Neural progenitor cell (in vitro differentiated cells): ENCODE results near the gene ERN1.

ENCODE experiments used
- EZH2 ChIP-seq: fragments of 200-600 bp; sonication (generic); IDR thresholded peaks from 2 replicates; pipeline ENCODE4 v1.6.1; 2017; ENCODE audit warnings: antibody characterized with exemption, mild to moderate bottlenecking, moderate library complexity
- EZH2phosphoT487 ChIP-seq: fragments of 200-600 bp; sonication (generic); IDR thresholded peaks from 2 replicates; pipeline ENCODE4 v1.6.1; 2017; ENCODE audit warnings: antibody characterized with exemption
- TF ChIP-seq, protein P1 (sequence below): fragments of 200-600 bp; sonication (generic); IDR thresholded peaks from 2 replicates; pipeline ENCODE4 v1.5.1; 2017; ENCODE audit warnings: antibody characterized with exemption, mild to moderate bottlenecking

DNA sequence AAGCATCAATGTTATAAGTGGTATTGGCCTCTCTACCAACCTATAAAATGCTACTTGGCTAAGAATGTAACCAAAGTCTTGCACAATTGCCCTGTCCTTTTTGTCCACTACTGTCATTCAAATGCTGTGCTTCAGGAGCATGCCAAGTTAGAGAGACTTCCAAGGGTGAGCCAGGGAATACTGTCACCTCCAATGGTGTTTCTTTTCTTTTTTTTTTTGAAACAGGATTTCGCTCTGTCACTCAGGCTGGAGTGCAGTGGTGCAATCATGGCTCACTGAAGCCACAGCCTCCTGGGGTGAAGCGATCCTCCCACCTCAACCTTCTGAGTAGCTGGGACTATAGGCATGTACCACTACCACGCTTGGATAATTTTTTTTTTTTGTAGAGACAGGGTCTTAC lies 43.7 kb upstream of the ERN1 start:
- TF ChIP-seq, protein P1, sequence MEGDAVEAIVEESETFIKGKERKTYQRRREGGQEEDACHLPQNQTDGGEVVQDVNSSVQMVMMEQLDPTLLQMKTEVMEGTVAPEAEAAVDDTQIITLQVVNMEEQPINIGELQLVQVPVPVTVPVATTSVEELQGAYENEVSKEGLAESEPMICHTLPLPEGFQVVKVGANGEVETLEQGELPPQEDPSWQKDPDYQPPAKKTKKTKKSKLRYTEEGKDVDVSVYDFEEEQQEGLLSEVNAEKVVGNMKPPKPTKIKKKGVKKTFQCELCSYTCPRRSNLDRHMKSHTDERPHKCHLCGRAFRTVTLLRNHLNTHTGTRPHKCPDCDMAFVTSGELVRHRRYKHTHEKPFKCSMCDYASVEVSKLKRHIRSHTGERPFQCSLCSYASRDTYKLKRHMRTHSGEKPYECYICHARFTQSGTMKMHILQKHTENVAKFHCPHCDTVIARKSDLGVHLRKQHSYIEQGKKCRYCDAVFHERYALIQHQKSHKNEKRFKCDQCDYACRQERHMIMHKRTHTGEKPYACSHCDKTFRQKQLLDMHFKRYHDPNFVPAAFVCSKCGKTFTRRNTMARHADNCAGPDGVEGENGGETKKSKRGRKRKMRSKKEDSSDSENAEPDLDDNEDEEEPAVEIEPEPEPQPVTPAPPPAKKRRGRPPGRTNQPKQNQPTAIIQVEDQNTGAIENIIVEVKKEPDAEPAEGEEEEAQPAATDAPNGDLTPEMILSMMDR = no peak
- TF ChIP-seq EZH2 (no peak), EZH2phosphoT487 (no peak)
